ENCODE data around the gene CLCNKA.

DNA sequence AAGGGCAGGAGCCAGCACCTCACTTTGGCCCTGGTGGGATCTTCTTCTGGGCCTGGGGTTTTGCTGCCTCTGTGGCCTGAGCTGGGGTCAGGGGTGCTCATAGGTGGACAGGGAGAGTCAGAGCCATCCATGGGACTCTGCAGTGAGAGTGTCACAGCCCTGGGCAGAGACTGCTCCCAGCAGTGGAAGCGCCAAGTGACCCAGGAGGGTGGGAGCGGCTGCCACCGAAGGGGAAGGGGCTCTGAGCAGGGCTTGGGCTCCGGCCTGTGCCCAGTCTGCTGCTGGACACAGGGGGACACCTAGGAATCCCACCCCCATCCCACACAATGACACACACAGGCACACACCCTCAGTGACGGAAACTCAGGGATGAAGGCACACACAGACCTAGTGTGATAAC, 22.1 kb downstream of the CLCNKA start:
- TF ChIP-seq, protein P1, sequence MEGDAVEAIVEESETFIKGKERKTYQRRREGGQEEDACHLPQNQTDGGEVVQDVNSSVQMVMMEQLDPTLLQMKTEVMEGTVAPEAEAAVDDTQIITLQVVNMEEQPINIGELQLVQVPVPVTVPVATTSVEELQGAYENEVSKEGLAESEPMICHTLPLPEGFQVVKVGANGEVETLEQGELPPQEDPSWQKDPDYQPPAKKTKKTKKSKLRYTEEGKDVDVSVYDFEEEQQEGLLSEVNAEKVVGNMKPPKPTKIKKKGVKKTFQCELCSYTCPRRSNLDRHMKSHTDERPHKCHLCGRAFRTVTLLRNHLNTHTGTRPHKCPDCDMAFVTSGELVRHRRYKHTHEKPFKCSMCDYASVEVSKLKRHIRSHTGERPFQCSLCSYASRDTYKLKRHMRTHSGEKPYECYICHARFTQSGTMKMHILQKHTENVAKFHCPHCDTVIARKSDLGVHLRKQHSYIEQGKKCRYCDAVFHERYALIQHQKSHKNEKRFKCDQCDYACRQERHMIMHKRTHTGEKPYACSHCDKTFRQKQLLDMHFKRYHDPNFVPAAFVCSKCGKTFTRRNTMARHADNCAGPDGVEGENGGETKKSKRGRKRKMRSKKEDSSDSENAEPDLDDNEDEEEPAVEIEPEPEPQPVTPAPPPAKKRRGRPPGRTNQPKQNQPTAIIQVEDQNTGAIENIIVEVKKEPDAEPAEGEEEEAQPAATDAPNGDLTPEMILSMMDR (IDR thresholded peaks at IDR 0.05): no peak
- no peak for TF ChIP-seq POLR2A (IDR thresholded peaks at IDR 0.05)

Measured in right lobe of liver (tissue), 4 donors.